ENCODE measurements around the gene FAM241B.

GRCh38 chr10:69652111-69652856 lies 22.2 kb downstream of the FAM241B start:
- TF ChIP-seq ZNF654 (tag by site-specific recombination; IDR thresholded peaks at IDR 0.05; ENCODE audit: low read depth) (no peak), CTCF (tag by site-specific recombination; IDR thresholded peaks at IDR 0.05) (no peak), MYNN (tag by site-specific recombination; IDR thresholded peaks at IDR 0.05; ENCODE audit: borderline replicate concordance) (no peak), ATF2 (tag by site-specific recombination; IDR thresholded peaks at IDR 0.05; ENCODE audit: low read depth) (no peak), RBAK (tag by site-specific recombination; IDR thresholded peaks at IDR 0.05) (no peak), SETDB1 (IDR thresholded peaks at IDR 0.05; ENCODE audit: insufficient read length, low read length) (no peak), ZFP3 (tag by site-specific recombination; IDR thresholded peaks at IDR 0.05; ENCODE audit: low read depth) (no peak), ZNF26 (tag by site-specific recombination; IDR thresholded peaks at IDR 0.05) (no peak), ZBTB49 (tag by site-specific recombination; IDR thresholded peaks at IDR 0.05; ENCODE audit: low read depth) (no peak)
- TF ChIP-seq, protein P1, sequence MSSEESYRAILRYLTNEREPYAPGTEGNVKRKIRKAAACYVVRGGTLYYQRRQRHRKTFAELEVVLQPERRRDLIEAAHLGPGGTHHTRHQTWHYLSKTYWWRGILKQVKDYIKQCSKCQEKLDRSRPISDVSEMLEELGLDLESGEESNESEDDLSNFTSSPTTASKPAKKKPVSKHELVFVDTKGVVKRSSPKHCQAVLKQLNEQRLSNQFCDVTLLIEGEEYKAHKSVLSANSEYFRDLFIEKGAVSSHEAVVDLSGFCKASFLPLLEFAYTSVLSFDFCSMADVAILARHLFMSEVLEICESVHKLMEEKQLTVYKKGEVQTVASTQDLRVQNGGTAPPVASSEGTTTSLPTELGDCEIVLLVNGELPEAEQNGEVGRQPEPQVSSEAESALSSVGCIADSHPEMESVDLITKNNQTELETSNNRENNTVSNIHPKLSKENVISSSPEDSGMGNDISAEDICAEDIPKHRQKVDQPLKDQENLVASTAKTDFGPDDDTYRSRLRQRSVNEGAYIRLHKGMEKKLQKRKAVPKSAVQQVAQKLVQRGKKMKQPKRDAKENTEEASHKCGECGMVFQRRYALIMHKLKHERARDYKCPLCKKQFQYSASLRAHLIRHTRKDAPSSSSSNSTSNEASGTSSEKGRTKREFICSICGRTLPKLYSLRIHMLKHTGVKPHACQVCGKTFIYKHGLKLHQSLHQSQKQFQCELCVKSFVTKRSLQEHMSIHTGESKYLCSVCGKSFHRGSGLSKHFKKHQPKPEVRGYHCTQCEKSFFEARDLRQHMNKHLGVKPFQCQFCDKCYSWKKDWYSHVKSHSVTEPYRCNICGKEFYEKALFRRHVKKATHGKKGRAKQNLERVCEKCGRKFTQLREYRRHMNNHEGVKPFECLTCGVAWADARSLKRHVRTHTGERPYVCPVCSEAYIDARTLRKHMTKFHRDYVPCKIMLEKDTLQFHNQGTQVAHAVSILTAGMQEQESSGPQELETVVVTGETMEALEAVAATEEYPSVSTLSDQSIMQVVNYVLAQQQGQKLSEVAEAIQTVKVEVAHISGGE (tag by site-specific recombination; conservative IDR thresholded peaks at IDR 0.05; ENCODE audit: low read depth) = no peak
